ELR (cell line): ENCODE measurements around the gene TNKS1BP1.

ENCODE experiments used
- DNase-seq: peaks from one replicate; pipeline ENCODE4 v3.0.0-alpha.2; 2015; ENCODE audit warnings: low read depth

The TNKS1BP1 gene

DNA sequence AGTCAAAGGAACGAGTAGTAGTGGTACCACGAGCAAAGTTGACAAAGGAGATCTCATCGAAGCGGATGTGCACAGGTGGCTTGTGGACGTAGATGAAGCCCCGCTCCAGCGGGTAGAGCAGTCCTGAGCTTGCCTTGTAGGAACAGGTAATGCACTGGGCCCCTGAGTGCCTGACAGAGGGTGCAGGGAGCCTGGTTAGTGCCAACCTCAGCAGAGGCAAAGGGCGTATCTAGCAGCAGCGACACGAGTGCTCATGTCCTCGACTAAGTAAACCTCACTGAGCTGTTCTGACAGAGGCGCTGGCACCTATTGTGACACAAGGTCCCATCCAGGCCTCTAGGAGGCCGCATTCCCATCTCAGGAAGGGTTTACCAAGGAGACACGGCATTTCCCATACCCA lies 7.0 kb upstream of the TNKS1BP1 start:
- no peak for DNase-seq

DNA sequence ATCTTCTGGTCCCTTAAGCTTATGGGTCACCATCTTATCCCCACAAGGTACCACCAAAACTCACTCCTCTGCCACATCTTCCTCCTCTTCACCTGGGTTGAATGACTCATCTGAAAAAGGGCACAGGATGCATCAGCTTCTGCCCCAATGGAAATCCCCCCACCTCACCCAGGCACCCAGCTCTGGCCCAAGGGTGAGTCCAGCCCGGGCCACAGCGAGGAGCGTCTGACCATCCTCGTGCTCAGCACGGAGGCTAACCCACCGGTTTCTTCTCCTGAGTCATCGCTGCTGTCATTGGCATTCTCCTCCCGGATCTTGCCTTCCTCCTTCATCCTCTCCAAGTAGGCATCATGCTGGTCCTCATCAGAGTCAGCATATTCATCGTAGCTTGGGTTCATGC lies 5.3 kb upstream of the TNKS1BP1 start:
- DNase-seq: no peak

GRCh38 chr11:57327721-57328120 lies 3.0 kb upstream of the TNKS1BP1 start:
- no peak for DNase-seq

- DNase-seq: no peak
These were observed 940 bp upstream of the TNKS1BP1 start for GRCh38 chr11:57325735-57326048.

DNA sequence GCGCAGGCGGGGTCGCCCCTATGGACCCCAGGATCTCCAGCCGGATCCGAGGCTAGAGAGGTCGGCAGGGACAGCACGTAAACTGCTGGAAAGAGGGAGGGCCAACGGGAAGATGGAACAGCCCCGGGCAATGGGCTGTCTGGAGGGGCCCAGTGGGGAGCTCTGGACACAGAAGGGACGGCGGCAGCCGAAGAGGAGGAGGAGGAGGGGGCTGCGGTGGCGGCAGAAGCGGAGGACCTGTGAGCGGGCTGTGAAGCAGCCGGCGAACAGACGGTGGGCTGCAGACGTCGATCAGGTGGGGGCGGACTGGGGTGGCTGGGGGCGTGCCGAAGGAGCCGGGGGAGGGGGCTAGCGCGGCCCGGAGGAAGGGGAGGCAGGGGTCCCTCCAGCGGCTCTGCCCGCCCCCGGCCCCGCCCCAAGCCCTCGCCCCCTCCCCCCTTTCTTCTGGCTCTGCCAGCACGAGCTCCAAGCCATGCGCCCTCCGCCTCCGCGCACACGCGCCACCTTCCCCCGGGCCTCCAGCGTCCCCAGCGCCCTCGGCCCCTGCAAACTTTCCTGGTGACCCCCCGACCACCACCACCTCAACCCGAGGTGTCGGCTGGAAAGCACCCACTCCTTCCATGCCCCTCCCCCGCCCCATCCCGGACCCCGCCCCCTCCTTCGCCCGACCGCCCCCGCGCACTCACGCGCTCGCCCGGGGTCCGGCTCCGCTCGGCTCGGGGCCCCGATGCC lies 432 bp downstream of the TNKS1BP1 start:
- DNase-seq: peak; percentile 54

DNA sequence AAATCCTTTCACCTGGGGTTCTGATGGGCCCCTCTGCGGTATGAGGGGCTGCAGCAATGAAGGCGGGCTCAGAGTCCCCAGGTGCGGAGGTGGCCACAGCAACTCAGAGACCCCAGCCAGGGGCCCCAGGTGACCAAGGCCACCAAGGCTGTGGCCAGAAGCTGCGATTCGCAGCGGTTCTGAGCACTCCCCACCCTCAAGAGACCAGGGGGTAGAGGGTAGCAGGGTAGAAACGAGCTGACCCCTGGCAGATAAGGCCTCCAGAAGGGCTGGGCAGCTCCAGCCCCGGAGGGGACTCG lies 948 bp downstream of the TNKS1BP1 start:
- no peak for DNase-seq

DNA sequence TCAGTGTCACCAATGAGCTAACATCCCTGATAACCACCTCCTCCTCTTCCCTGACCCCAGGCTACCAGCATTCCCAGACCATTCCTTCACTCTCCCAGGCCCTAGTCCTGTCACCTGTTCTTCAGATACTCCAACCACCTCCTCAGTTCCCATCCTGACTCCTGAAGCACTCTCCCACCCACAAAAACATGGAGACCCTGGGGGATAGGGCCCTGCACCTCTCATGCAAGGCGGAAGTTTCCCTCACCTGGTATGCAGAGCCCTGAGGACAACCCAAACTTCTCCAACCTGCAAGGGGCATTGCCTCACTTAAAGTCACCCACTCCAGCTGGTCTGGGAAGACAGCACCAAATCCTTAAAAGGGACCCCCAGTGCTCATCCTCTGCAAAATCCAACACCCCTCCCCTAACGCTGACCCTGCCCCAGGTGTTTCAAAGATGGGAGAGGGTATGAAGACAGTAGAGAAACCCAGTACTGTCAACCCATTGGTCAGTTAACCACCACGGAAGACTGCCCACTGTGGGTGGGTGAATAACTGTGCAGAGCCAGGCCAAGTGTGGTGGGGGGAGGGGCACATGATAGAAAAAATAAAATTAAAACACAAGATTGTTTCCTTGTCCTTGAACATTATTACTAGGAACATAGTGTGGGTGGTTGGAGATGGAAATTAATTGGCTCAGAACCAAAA lies 1.4 kb downstream of the TNKS1BP1 start:
- peak; percentile 42 for DNase-seq

DNA sequence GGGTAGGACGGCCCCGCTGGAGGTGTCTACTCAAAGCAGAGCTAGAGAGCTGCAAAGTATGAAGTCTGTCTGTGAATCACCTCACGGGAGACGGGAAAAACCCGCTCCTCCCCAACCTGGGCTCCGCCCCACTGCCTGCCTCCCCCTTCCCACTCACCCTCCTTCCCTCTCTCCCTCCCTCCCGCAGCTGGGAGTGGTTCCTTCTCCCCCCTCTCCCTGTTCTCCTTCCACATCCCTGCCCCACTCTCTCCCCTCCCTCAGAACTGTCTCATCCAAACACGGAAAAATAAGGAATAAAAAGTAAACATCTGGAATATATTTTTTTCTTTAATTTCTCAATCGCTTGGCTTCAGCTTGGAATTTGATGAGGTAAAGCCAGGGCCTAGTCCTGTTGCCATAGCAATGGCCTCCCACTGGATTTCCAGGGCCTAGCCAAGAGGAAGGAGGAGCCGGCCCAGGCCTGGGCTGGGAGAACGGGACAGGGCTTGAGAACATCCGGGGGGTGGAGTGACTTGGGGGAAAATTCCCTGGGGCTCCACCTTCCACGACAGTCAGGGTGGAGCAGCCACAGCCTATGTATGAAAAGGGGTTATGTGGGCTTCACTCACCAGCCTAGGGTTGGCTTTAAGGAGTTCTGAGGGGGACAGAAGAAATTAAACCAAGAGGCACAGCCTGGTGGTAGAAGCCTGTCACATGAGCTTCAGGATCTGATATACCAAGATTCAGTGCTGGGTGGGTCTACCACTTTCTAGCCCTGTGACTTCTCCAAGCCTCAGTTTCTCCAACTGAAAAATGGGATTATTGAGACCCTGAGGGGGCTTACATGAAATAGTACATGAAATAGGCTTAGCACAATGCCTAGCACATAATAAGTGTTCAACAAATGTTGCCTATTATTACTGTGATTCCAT lies 2.2 kb downstream of the TNKS1BP1 start:
- peak; percentile 97 for DNase-seq

- DNase-seq: peak; percentile 19
These were observed 3.1 kb downstream of the TNKS1BP1 start for GRCh38 chr11:57321388-57322255.

GRCh38 chr11:57320719-57321387 lies 3.9 kb downstream of the TNKS1BP1 start:
- no peak for DNase-seq

DNA sequence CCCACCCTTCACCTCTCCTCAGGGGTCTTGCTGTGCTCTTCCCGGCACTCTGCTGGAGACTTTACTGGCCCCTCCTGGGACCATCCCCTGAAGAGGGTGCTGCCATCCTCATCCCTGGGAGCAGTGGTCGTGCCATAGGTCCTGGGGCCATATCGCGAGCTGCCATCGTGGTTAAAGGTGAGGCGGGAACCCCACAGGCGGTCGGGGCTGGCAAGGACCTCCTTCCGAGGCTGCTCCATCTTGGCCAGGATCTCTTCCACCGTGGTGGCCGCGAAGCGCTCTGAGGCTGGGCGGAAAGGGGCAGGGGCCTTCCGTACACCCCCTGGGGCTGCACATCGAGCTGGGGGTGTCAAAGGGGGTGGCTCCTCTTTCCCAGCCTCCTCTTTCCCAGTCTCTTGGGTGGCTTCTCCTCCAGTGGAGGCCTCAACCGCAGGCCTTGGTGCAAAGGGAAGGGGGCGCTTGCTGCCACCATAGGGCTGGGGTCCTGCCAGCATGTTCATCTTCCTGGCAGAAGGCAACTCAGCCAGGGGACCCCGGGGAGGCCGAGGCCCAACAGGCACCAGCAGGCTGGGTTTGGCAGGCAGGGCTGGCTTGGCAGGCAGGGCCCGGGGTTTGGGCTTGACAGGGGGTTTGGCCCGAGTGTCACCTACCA lies 4.6 kb downstream of the TNKS1BP1 start:
- no peak for DNase-seq

- no peak for DNase-seq
These were observed 6.6 kb downstream of the TNKS1BP1 start for GRCh38 chr11:57318178-57318577.

GRCh38 chr11:57316017-57316416 lies 8.7 kb downstream of the TNKS1BP1 start:
- DNase-seq: no peak

DNA sequence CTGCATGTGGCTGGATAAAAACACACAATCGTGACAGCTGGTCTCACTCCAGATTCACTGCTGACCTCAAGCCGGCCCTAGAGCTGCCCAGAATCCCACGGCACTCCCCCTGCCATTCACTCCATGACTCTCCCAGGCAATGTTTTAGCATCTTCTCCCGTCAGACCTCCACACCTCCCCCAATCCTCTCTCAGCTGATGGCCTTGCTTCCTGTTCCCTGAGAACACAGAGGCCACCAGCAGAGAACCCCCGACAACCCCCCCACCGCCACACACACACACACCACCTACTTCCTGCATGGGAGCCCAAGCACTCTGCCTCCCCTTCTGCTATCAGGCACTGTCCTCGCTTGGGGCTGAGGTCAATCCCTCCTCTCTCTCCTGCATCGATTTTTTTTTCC lies 9.3 kb downstream of the TNKS1BP1 start:
- DNase-seq: no peak

GRCh38 chr11:57314221-57314973 lies 10.4 kb downstream of the TNKS1BP1 start:
- no peak for DNase-seq

GRCh38 chr11:57313788-57314135 lies 11.0 kb downstream of the TNKS1BP1 start:
- no peak for DNase-seq

GRCh38 chr11:57313071-57313787 lies 11.5 kb downstream of the TNKS1BP1 start:
- DNase-seq: no peak

DNA sequence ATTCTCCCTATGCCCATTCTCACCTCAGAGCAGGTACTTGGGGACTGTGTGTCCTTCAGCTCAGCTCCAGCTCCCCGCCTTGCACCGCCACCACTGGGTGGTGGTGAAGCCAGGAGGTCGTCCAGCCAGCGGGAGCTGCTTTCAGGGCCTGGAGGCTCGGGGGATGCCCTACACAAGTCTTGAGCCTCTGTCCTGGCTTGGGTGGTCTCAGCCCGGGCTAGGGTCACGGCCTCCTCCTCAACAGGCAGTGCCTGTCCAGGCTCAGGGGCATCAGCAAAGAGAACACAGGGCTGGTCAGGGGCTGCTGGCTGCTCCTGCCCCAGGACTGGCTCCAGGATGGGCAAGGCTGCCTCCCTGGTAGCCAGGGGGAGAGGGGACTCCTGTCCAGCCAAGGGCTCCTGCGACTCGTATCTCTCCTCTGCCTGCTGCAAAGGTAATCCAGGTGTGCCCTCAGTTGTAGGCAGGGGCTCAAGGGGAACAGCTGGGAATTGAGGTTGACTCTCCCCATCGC lies 12.2 kb downstream of the TNKS1BP1 start:
- no peak for DNase-seq
